Activated B cell treated with CpG ODN at 0.5 μM for 24 hours (primary cell): ENCODE measurements around the gene TBC1D30. TPM values are rescaled to one million over a fixed set of nuclear protein-coding genes. Genes with fewer than 3 reads are reported as not detected.
"Not testable (repeated sequence)": the region's sequence is repeated elsewhere in the genome, so short reads cannot be mapped to it uniquely, and the experiment has no call there.

Source experiments
- ATAC-seq: fragments of 200-7000 bp; cut with Tn5 transposase; one replicate; pipeline ENCODE4 v1.10.0; 2021; ENCODE audit warnings: low read depth, mild to moderate bottlenecking, moderate library complexity
- CTCF ChIA-PET: fragments of 350-600 bp; sonication (Branson Sonifier 250); formaldehyde crosslinking; loops from one replicate; lab custom pipeline; 2021; ENCODE audit warnings: antibody characterized with exemption; lab: Charles Lee
- POLR2A ChIA-PET: fragments of 350-600 bp; sonication (Branson Sonifier 250); formaldehyde crosslinking; loops from one replicate; lab custom pipeline; 2021; ENCODE audit warnings: antibody characterized with exemption; lab: Charles Lee
- DNase-seq: peaks from one replicate; pipeline ENCODE4 v3.0.0; 2022
- H3K27ac Mint-ChIP-seq: one replicate; pipeline ENCODE4 v1.8.0; 2020; ENCODE audit warnings: mixed read lengths
- H3K27me3 Mint-ChIP-seq: one replicate; pipeline ENCODE4 v1.8.0; 2021; ENCODE audit warnings: mixed read lengths
- H3K36me3 Mint-ChIP-seq: one replicate; pipeline ENCODE4 v1.8.0; 2021; ENCODE audit warnings: low read depth, mixed read lengths
- H3K4me1 Mint-ChIP-seq: one replicate; pipeline ENCODE4 v1.8.0; 2021; ENCODE audit warnings: mixed read lengths
- H3K4me3 Mint-ChIP-seq: one replicate; pipeline ENCODE4 v1.8.0; 2020; ENCODE audit warnings: mild to moderate bottlenecking, mixed read lengths
- H3K9me3 Mint-ChIP-seq: one replicate; pipeline ENCODE4 v1.8.0; 2020; ENCODE audit warnings: mixed read lengths
- CTCF ChIP-seq: fragments of 200-600 bp; IDR thresholded peaks from one replicate; pipeline ENCODE4 v1.8.0; 2022; ENCODE audit warnings: antibody characterized with exemption, mild to moderate bottlenecking
- intact Hi-C: fragments of 100-400 bp; cut with micrococcal nuclease; formaldehyde crosslinking; loops from one replicate; pipeline ENCODE4 v1.15.1; 2024
- total RNA-seq: library from RNA; stranded (reverse); gene quantifications from 2 replicates; pipeline ENCODE4 v1.2.3, GENCODE V29; 2022

Gene TBC1D30
- total RNA-seq, 1 donor from 2014 or later = 0.13 TPM

DNA sequence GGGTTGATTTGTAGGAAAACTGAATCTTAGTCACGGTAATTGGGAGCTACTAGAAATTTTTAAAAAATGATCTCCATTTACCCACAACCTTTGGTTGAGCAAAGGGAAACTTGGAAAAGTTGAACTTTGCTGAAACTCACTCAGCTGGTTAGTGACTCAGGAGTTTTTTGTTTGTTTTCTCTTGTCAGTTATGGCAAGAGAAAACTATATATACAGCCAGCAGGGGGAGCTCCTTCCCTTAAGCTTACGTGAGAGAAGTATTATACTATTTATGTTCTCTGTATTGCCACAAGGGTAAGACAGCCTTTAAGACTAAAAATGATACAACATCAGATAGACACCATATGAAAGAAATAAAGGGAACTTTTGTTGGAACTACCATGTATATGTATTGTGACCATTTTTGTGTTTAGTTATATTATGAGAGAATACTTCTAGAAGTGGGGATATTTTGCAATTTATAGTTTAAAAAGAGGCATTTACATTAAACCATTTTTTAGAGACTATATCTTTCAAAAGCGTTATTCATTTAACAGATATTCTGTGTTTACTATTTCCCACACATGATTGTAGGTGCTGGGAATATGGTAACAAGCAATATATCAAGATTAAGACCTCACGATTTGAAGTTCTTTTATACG, 28.1 kb upstream of the TBC1D30 start:
- Mint-ChIP-seq H3K27ac (no peak overlapping the region), H3K27me3 (peaks cover 15% of the 10 kb centered on the region), H3K4me3 (no peak overlapping the region), H3K36me3 (no peaks in the 10 kb centered on the region), H3K4me1 (no peaks in the 10 kb centered on the region), H3K9me3 (no peaks in the 10 kb centered on the region)
- peak; percentile 32 for TF ChIP-seq CTCF
- ATAC-seq (peak; percentile 88), DNase-seq (no peak)
- ChIA-PET CTCF (interaction anchor here (0.7 to 1.6 kb wide), 17 partner anchors 10 to 1004 kb away, joined by 3 to 6 read pairs (median 3); no protein-coding TSS in a partner anchor), POLR2A (interaction anchor here (0.6 kb wide), 1 partner anchor 15 kb away, joined by 3 read pairs; no protein-coding TSS in a partner anchor)
- intact Hi-C loops = loop anchor here (1.0 to 2.0 kb wide), 3 partner anchors 248 to 1311 kb away; no protein-coding TSS in a partner anchor

DNA sequence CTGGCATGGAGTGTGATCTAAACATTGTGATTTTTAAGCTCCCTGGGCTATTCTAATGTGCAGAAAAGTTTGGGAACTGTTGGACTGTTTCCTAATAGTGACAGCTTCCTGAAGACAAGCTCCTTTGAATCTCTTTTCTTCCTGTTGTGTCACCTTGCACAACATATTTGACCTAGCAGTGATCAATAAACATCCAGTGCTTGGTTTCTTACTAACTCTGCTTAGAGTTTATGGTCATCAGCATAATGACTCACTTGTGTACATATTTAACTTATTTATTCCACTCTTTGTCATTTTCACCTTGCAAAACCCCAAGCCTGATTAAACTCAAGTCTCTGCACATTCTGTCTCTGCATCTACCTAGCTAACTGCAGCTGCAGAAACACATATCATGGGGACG, 27.3 kb upstream of the TBC1D30 start:
- CTCF ChIA-PET = interaction anchor here (1.1 to 1.6 kb wide), 5 partner anchors 14 to 436 kb away, joined by 3 to 6 read pairs (median 4); no protein-coding TSS in a partner anchor
- no peaks in the 10 kb centered on the region for H3K4me1 Mint-ChIP-seq

GRCh38 chr12:64798165-64798564, 26.3 kb upstream of the TBC1D30 start:
- ChIA-PET CTCF (no interaction called here), POLR2A (interaction anchor here (0.6 to 0.7 kb wide), 2 partner anchors 18 to 576 kb away, joined by 3 to 5 read pairs; partner anchors contain the start of gene KICS2)
- Mint-ChIP-seq H3K27me3 (peaks cover 18% of the 10 kb centered on the region), H3K9me3 (no peaks in the 10 kb centered on the region), H3K27ac (no peak overlapping the region), H3K36me3 (no peaks in the 10 kb centered on the region), H3K4me3 (no peak overlapping the region), H3K4me1 (no peaks in the 10 kb centered on the region)
- ATAC-seq (no peak), DNase-seq (no peak)
- intact Hi-C loops = no loop called here
- TF ChIP-seq CTCF = no peak

More for the DNA sequence above, 27.3 kb upstream of the TBC1D30 start:
- ATAC-seq (no peak), DNase-seq (no peak)
- Mint-ChIP-seq H3K27me3 (peaks cover 17% of the 10 kb centered on the region), H3K9me3 (no peaks in the 10 kb centered on the region), H3K27ac (no peak overlapping the region), H3K36me3 (no peaks in the 10 kb centered on the region), H3K4me3 (no peak overlapping the region)
- POLR2A ChIA-PET = interaction anchor here (0.6 kb wide), 1 partner anchor 21 kb away, joined by 4 read pairs; no protein-coding TSS in a partner anchor
- TF ChIP-seq CTCF = no peak
- intact Hi-C loops = loop anchor here (2.0 kb wide), 1 partner anchor 248 kb away; no protein-coding TSS in a partner anchor

DNA sequence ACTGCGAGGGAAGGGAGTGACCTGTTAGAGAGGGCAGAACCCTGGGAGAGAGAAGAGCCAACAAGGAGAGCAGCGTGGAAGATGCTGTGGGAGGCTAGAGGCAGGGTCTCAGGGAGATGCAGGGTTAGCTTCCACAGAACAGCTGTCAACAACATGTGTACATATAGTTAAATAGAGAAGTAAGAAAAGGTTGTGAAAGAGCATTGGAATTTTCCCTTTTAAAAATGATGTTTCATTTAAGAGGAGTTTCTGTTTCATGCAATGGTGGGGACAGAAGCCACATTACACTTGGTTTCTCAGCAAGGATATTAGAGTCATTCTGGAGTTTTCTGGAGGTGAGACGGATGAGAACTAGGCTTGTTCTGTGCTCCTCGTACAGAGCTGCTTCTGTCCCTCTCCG, 23.8 kb upstream of the TBC1D30 start:
- H3K27me3 Mint-ChIP-seq = peaks cover 25% of the 10 kb centered on the region
- DNase-seq = no peak
- ATAC-seq = no peak
- ChIA-PET CTCF (interaction anchor here (1.0 to 1.7 kb wide), 3 partner anchors 13 to 251 kb away, joined by 3 to 7 read pairs (median 3); no protein-coding TSS in a partner anchor), POLR2A (no interaction called here)
- no peaks in the 10 kb centered on the region for H3K36me3 Mint-ChIP-seq
- no peak overlapping the region for H3K4me3 Mint-ChIP-seq
- intact Hi-C loops = no loop called here
- H3K4me1 Mint-ChIP-seq = no peaks in the 10 kb centered on the region
- TF ChIP-seq CTCF = no peak
- no peaks in the 10 kb centered on the region for H3K9me3 Mint-ChIP-seq
- H3K27ac Mint-ChIP-seq = no peak overlapping the region

- Mint-ChIP-seq H3K36me3 (no peaks in the 10 kb centered on the region), H3K27ac (no peak overlapping the region), H3K9me3 (no peaks in the 10 kb centered on the region), H3K4me1 (no peaks in the 10 kb centered on the region), H3K4me3 (no peak overlapping the region), H3K27me3 (peaks cover 28% of the 10 kb centered on the region)
- ChIA-PET CTCF (interaction anchor here (0.7 to 1.7 kb wide), 7 partner anchors 8 to 431 kb away, joined by 3 to 7 read pairs (median 3); no protein-coding TSS in a partner anchor), POLR2A (no interaction called here)
- intact Hi-C loops = no loop called here
- ATAC-seq = no peak
- no peak for TF ChIP-seq CTCF
- no peak for DNase-seq
These were observed 23.1 kb upstream of the TBC1D30 start for GRCh38 chr12:64801381-64801780.

GRCh38 chr12:64802180-64802775, 22.2 kb upstream of the TBC1D30 start:
- H3K27ac Mint-ChIP-seq, POLR2A ChIA-PET, H3K36me3 Mint-ChIP-seq, ATAC-seq, H3K4me1 Mint-ChIP-seq, H3K4me3 Mint-ChIP-seq, intact Hi-C loops, H3K9me3 Mint-ChIP-seq: not testable (repeated sequence)
- DNase-seq = peak; percentile 30
- CTCF ChIA-PET = interaction anchor here (0.6 to 1.6 kb wide), 7 partner anchors 9 to 430 kb away, joined by 3 to 6 read pairs (median 4); no protein-coding TSS in a partner anchor
- peaks cover 36% of the 10 kb centered on the region for H3K27me3 Mint-ChIP-seq
